Measurements from ENCODE around the gene POLR1E. TPM values are rescaled to one million over a fixed set of nuclear protein-coding genes. Genes with fewer than 3 reads are reported as not detected.

The POLR1E gene
- total RNA-seq, 6 donors from 2014 or later = 10.0 to 16.9 (median 14.5) TPM

- no peak overlapping the region for H3K4me3 ChIP-seq
- H3K27me3 ChIP-seq = no peaks in the 10 kb centered on the region
- 96 to 100% methylated on average over 2 of the region's 2 CpGs for WGBS, 2 donors
- peaks cover 0 to 47% (median 23%) of the 10 kb centered on the region in 4 donors for H3K36me3 ChIP-seq
- no peaks in the 10 kb centered on the region for H3K9me3 ChIP-seq
- no peaks in the 10 kb centered on the region for H3K4me1 ChIP-seq
- H3K27ac ChIP-seq = no peak overlapping the region
- TF ChIP-seq POLR2A (IDR thresholded peaks at IDR 0.05) = no peak
- no peak for TF ChIP-seq CTCF (IDR thresholded peaks at IDR 0.05)
- no peak for TF ChIP-seq EP300 (IDR thresholded peaks at IDR 0.05)
- TF ChIP-seq POLR2AphosphoS5 (IDR thresholded peaks at IDR 0.05) = no peak
- no peak for ATAC-seq (ENCODE audit: low FRiP score in 2 of 2)
- DNase-seq = no peak
Measured at GRCh38 chr9:37522971-37523370, 37.2 kb downstream of the POLR1E start.

GRCh38 chr9:37523916-37524315, 38.2 kb downstream of the POLR1E start:
- ATAC-seq (ENCODE audit: low FRiP score in 2 of 2) (no peak), DNase-seq (no peak)
- Histone ChIP-seq H3K27me3 (no peaks in the 10 kb centered on the region), H3K36me3 (peaks cover 0 to 51% (median 25%) of the 10 kb centered on the region in 4 donors), H3K27ac (no peak overlapping the region), H3K9me3 (no peaks in the 10 kb centered on the region), H3K4me3 (no peak overlapping the region), H3K4me1 (no peaks in the 10 kb centered on the region)
- 95 to 96% methylated on average over 6 of the region's 6 CpGs for WGBS, 2 donors
- TF ChIP-seq CTCF (IDR thresholded peaks at IDR 0.05) (no peak), POLR2AphosphoS5 (IDR thresholded peaks at IDR 0.05) (no peak), POLR2A (IDR thresholded peaks at IDR 0.05) (no peak), EP300 (IDR thresholded peaks at IDR 0.05) (no peak)

GRCh38 chr9:37528652-37529471, 43.1 kb downstream of the POLR1E start:
- Histone ChIP-seq H3K27ac (peak overlapping the region in 2 of 4 donors; percentile 19 to 23), H3K27me3 (no peaks in the 10 kb centered on the region), H3K36me3 (peaks cover 0 to 39% (median 8%) of the 10 kb centered on the region in 4 donors), H3K9me3 (no peaks in the 10 kb centered on the region), H3K4me3 (no peak overlapping the region), H3K4me1 (no peaks in the 10 kb centered on the region)
- TF ChIP-seq EP300 (IDR thresholded peaks at IDR 0.05) (no peak), CTCF (IDR thresholded peaks at IDR 0.05) (no peak), POLR2A (IDR thresholded peaks at IDR 0.05) (peak in 1 of 4 donors; percentile 48), POLR2AphosphoS5 (IDR thresholded peaks at IDR 0.05) (peak in 1 of 2 donors; percentile 41)
- peak in 1 of 2 donors; percentile 68 for DNase-seq
- ATAC-seq (ENCODE audit: low FRiP score in 2 of 2) = no peak
- WGBS, 2 donors = 89 to 92% methylated on average over 18 of the region's 18 CpGs

GRCh38 chr9:37531699-37532098, 46.0 kb downstream of the POLR1E start:
- Histone ChIP-seq H3K36me3 (peaks cover 0 to 25% (median 7%) of the 10 kb centered on the region in 4 donors), H3K9me3 (no peaks in the 10 kb centered on the region), H3K27me3 (no peaks in the 10 kb centered on the region), H3K27ac (peak overlapping the region in 2 of 4 donors; percentile 31 to 35), H3K4me1 (no peaks in the 10 kb centered on the region), H3K4me3 (no peak overlapping the region)
- 82 to 87% methylated on average over 13 of the region's 13 CpGs for WGBS, 2 donors
- no peak for DNase-seq
- peak in 1 of 2 donors; percentile 40 for ATAC-seq (ENCODE audit: low FRiP score in 2 of 2)
- TF ChIP-seq EP300 (IDR thresholded peaks at IDR 0.05) = peak in 2 of 4 donors; percentile 5 to 8
- TF ChIP-seq CTCF (IDR thresholded peaks at IDR 0.05) = no peak
- TF ChIP-seq POLR2A (IDR thresholded peaks at IDR 0.05) = peak in 1 of 4 donors; percentile 26
